GM15510 (cell line): ENCODE measurements around the gene METTL1.

Source experiments
- POLR2A ChIP-seq: IDR thresholded peaks from 3 replicates; pipeline ENCODE4 v1.6.1; 2011; ENCODE audit warnings: borderline replicate concordance; ENCODE audit not compliant: insufficient read length; ENCODE audit errors: extremely low read depth

The METTL1 gene

DNA sequence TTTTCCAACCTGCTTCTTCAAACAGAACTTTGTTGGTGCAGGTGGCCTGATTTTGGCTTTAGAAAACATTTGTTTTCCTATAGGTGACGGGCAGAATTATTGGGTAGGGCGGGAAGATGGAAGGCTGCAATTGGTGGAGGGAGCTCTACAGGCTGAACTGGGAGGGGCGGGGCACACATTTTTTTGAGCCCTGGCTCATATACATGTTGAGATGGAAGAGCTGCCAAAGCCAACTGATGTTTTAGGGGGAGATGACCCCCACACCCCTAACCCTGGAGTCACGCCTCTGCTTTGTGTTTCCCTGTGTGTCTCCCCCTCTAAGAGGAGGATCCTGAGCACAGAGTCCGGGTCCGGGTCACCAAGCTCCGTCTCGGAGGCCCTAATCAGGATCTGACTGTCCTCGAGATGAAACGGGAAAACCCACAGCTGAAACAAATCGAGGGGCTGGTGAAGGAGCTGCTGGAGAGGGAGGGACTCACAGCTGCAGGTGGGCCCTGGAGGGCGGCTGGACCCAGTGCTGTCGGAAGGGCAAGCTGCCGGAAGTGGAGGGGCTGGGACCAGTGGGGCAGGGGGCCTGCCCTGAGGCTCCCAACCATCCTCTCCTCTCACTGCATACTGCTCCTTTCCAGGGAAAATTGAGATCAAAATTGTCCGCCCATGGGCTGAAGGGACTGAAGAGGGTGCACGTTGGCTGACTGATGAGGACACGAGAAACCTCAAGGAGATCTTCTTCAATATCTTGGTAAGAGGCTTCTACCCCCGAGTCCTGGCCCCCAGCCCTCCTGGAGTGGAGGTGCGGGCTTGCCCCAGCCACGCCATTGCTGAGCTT is 51.9 kb downstream of the METTL1 start:
- TF ChIP-seq POLR2A, result peak; percentile 3

DNA sequence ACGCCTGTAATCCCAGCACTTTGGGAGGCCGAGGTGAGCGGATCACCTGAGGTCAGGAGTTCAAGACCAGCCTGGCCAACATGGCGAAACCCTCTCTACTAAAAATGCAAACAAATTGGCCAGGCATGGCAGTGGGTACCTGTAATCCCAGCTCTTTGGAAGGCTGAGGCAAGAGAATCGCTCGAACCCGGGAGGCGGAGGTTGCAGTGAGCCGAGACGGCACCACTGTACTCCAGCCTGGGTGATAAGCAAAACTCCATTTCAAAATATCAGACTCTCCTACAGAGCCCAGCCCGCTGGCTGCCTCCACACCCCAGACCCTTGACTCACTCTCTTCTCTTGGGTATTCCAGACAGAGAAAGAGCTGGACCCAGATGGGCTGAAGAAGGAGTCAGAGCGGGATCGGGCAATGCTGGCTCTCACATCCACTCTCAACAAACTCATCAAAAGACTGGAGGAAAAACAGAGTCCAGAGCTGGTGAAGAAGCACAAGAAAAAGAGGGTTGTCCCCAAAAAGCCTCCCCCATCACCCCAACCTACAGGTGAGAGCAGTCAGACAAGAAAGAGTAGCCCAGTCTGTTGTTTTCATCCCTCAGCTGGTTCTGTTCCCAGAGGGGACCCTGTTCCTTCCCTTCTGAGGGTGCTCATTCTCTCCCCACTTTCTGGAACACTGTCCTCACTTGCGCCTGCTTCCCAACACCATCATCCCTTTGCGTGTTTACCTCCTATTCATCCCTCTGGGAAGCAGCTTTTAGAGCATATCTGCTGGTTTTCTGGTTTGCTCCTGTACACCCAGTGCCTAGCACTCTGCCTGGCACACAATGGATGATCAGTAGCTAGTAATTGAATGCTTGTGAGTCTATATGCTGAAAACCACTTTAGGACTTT is 53.0 kb downstream of the METTL1 start:
- TF ChIP-seq POLR2A, result no peak
